K562 (cell line): ENCODE results near the gene FOXJ2. TPM values are rescaled to one million over a fixed set of nuclear protein-coding genes. Genes with fewer than 3 reads are reported as not detected.
"Not testable (repeated sequence)": the region's sequence is repeated elsewhere in the genome, so short reads cannot be mapped to it uniquely, and the experiment has no call there.

Source experiments
- ATAC-seq: fragments of 200-7000 bp; cut with Tn5 transposase; 3 replicates; pipeline ENCODE4 v1.9.1; 2020; ENCODE audit warnings: moderate library complexity
- BruUV-seq: library from RNA; stranded (reverse); fragments of 400-500 nt; replicated peaks from 2 replicates; lab custom pipeline; 2021; lab: Mats Ljungman, UMichigan
- CTCF ChIA-PET: fragments of 300-600 bp; formaldehyde crosslinking; extraction: SDS; loops from one replicate; lab custom pipeline; 2021; ENCODE audit warnings: low intra/inter-chr PET ratio; lab: Yijun Ruan, JAX
- POLR2A ChIA-PET: fragments of 300-600, 350-650 bp; sonication (Branson Sonifier 250); formaldehyde crosslinking; extraction: SDS; loops from one replicate; lab custom pipeline; 2021; ENCODE audit warnings: antibody characterized with exemption, inconsistent platforms; lab: Yijun Ruan, JAX
- DNase-seq, 4 experiments: peaks; one replicate each; pipeline versions ENCODE4 v3.0.0 to v3.0.0-alpha.2; 2011 to 2018; ENCODE audit warnings: low spot score in 3 of 4, mixed read lengths in 3 of 4; ENCODE audit errors: extremely low read depth in 1 of 4
- FAIRE-seq: peaks from 2 replicates; lab custom pipeline; 2011; peaks lifted over from hg19 to GRCh38; lab: Jason Lieb, UNC
- H2AFZ ChIP-seq: 2 replicates; pipeline ENCODE4 v1.6.0; 2011; ENCODE audit warnings: low read depth, low read length, control low read depth, inconsistent platforms
- H3K27ac ChIP-seq: fragments of 200-600 bp; 3 replicates; pipeline ENCODE4 v1.8.0; 2011; ENCODE audit warnings: low read depth, mild to moderate bottlenecking, control low read depth, inconsistent platforms, low read length, moderate library complexity, mixed read lengths; ENCODE audit errors: extremely low read depth
- H3K27me3 ChIP-seq, 2 experiments: fragments of 300-600 bp in 1 of 2; 2 replicates in 1 of 2; 3 replicates in 1 of 2; pipeline versions ENCODE4 v1.6.0 to v1.8.0; 2011; ENCODE audit warnings: inconsistent platforms in 2 of 2, low read length in 2 of 2, mild to moderate bottlenecking in 1 of 2, mixed read lengths in 1 of 2, moderate library complexity in 1 of 2; ENCODE audit not compliant: control insufficient read depth in 2 of 2, insufficient read depth in 2 of 2
- H3K36me3 ChIP-seq: fragments of 300-600 bp; 3 replicates; pipeline ENCODE4 v1.8.0; 2011; ENCODE audit warnings: mild to moderate bottlenecking, low read length, inconsistent platforms; ENCODE audit not compliant: control insufficient read depth, insufficient read depth
- H3K4me1 ChIP-seq, 2 experiments: fragments of 200-600 bp in 1 of 2; replicated peaks in 1 of 2; 2 replicates in 1 of 2; 3 replicates in 1 of 2; pipeline versions ENCODE4 v1.5.1 to v1.8.0; 2011; ENCODE audit warnings: inconsistent platforms in 2 of 2, low read length in 2 of 2, mild to moderate bottlenecking in 1 of 2, mixed read lengths in 1 of 2, moderate library complexity in 1 of 2; ENCODE audit not compliant: control insufficient read depth in 2 of 2, insufficient read depth in 2 of 2
- H3K4me2 ChIP-seq: 2 replicates; pipeline ENCODE4 v1.6.1; 2011; ENCODE audit warnings: low read length, control low read depth, inconsistent platforms, mixed read lengths; ENCODE audit not compliant: insufficient read depth
- H3K4me3 ChIP-seq: fragments of 200-600 bp; sonication (generic), shearing (Covaris generic); 2 replicates; pipeline ENCODE4 v1.5.1; 2016; ENCODE audit warnings: control low read depth, inconsistent platforms
- H3K79me2 ChIP-seq: fragments of 200-600 bp; 3 replicates; pipeline ENCODE4 v1.8.0; 2011; ENCODE audit warnings: low read length, inconsistent platforms; ENCODE audit not compliant: control insufficient read depth, insufficient read depth
- H3K9ac ChIP-seq, 2 experiments: 2 replicates each; pipeline versions ENCODE4 v1.6.0 to v1.6.1; 2011; ENCODE audit warnings: low read depth in 2 of 2, low read length in 2 of 2, control low read depth in 1 of 2, inconsistent platforms in 1 of 2, mild to moderate bottlenecking in 1 of 2, mixed read lengths in 1 of 2; ENCODE audit not compliant: insufficient read depth in 1 of 2
- H3K9me1 ChIP-seq: one replicate; pipeline ENCODE4 v1.6.0; 2011; ENCODE audit warnings: inconsistent platforms, mild to moderate bottlenecking, low read length, moderate library complexity; ENCODE audit not compliant: control insufficient read depth, insufficient read depth
- H3K9me3 ChIP-seq: replicated peaks from 2 replicates; pipeline ENCODE4 v1.5.1; 2011; ENCODE audit warnings: low read depth, low read length, inconsistent platforms; ENCODE audit not compliant: control insufficient read depth, insufficient read depth
- H4K20me1 ChIP-seq: replicated peaks from 2 replicates; pipeline ENCODE4 v1.6.1; 2011; ENCODE audit warnings: low read length, inconsistent platforms, mixed read lengths; ENCODE audit not compliant: control insufficient read depth, insufficient read depth
- ATF3 ChIP-seq, 2 experiments: fragments of 450-650 bp in 1 of 2; sonication (generic) in 1 of 2; formaldehyde crosslinking in 1 of 2; IDR thresholded peaks in 1 of 2; conservative IDR thresholded peaks in 1 of 2; 2 replicates each; pipeline versions ENCODE4 v1.6.1 to v1.8.1; 2016 to 2023; ENCODE audit warnings: mild to moderate bottlenecking in 2 of 2, moderate library complexity in 2 of 2, inconsistent platforms in 1 of 2, missing genetic modification reagents in 1 of 2
- DACH1 ChIP-seq: fragments of 450-650 bp; IDR thresholded peaks from 2 replicates; pipeline ENCODE4 v1.6.1; 2018; ENCODE audit not compliant: partially characterized antibody
- WGBS: fragments of 100-300 bp; shearing (Covaris generic); methylation state at CpG from one replicate; pipeline ENCODE4 v1.1.6; 2016; ENCODE audit warnings: low coverage, mixed read lengths; ENCODE audit not compliant: insufficient coverage; ENCODE audit errors: missing lambda C conversion rate; 5-methylcytosine and 5-hydroxymethylcytosine counted together
- in situ Hi-C: fragments of 300-500 bp; cut with MboI; formaldehyde crosslinking; loops from 4 replicates; pipeline ENCODE4 v1.15.0; 2018; ENCODE audit warnings: inconsistent platforms, mixed read lengths
- intact Hi-C: fragments of 100-400 bp; cut with micrococcal nuclease; formaldehyde crosslinking; loops from 2 replicates; pipeline ENCODE4 v1.14.2; 2022
- polyA plus RNA-seq, 8 experiments: library from polyadenylated mRNA; depleted of rRNA in 4 of 8; stranded (reverse) in 5 of 8; unstranded in 3 of 8; fragments of >200 nt; fragmentation: Nextera tagmentation in 2 of 8; fragmentation: Illumina TruSeq in 1 of 8; extraction: Ambion mirVana in 2 of 8; extraction: Trizol in 1 of 8; gene quantifications; 2 replicates each; pipeline versions ENCODE4 v1.2.1 to v1.2.3, GENCODE V29; 2011 to 2014; ENCODE audit warnings: inconsistent platforms in 1 of 8, missing spikeins in 1 of 8
- total RNA-seq, 7 experiments: library from RNA; depleted of rRNA in 6 of 7; stranded (reverse); fragments of >200 nt in 6 of 7; fragmentation: Illumina TruSeq in 2 of 7; extraction: Trizol in 2 of 7; gene quantifications; 2 replicates each; pipeline versions ENCODE4 v1.2.1 to v1.2.3, GENCODE V29; 2011 to 2021; ENCODE audit warnings: low replicate concordance in 1 of 7

Gene FOXJ2
- total and polyA plus RNA-seq, 9 of the 15 experiments (the other 6 are each of a cell fraction or from before 2014, with no cell fraction given): 1.0 to 7.5 (median 2.4) TPM

DNA sequence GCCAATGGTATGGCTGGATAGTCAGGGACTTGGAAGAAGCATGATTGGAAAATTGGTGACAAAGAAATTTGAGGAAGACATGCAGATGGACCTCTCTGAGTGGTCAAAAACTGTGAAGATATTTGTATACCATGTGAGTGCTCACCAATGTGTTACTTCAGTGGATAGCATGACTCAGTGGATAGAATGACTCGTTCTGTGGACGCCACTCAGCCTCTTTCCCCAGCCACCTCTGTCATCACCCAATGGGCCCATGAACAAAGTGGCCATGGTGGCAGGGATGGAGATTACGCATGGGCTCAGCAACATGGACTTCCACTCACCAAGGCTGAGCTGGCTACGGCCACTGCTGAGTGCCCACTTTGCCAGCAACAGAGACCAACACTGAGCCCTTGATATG, 31.0 kb upstream of the FOXJ2 start:
- ATAC-seq; H3K27ac ChIP-seq; H3K79me2 ChIP-seq; FAIRE-seq; CTCF ChIA-PET; H3K27me3 ChIP-seq; H3K9me1 ChIP-seq; BruUV-seq; H3K4me2 ChIP-seq; H4K20me1 ChIP-seq; H2AFZ ChIP-seq; H3K9me3 ChIP-seq; DNase-seq; H3K4me3 ChIP-seq; intact Hi-C loops; H3K36me3 ChIP-seq; H3K4me1 ChIP-seq; H3K9ac ChIP-seq; in situ Hi-C loops; TF ChIP-seq ATF3 (CRISPR knock-in tag; conservative IDR thresholded peaks at IDR 0.05): not testable (repeated sequence)
- 0 out of 2 replicates have a peak, but pooled peaks have one; percentile 15 for TF ChIP-seq ATF3 (IDR thresholded peaks at IDR 0.05)
- 8% methylated on average over 3 of the region's 4 CpGs for WGBS
- POLR2A ChIA-PET: interaction anchor here (1.0 kb wide), 1 partner anchor 40 kb away, joined by 3 read pairs; no protein-coding TSS in a partner anchor

DNA sequence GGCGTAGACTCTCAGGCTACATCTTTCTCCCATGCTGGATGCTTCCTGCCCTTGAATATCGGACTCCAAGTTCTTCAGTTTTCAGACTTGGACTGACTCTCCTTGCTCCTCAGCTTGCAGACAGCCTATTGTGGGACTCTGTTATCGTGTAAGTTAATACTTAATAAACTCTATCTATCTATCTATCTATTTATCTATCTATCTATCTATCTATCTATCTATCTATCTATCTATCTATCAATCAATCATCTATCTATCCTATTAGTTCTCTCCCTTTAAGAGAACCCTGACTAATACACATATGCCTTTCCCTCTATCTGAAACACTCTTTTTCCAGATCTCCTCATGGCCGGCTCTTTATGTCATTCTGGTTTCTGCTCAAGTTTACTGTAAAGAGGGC, 27.6 kb upstream of the FOXJ2 start:
- H3K36me3 ChIP-seq, H2AFZ ChIP-seq, H3K4me2 ChIP-seq, FAIRE-seq, H3K9me3 ChIP-seq, BruUV-seq, H3K27ac ChIP-seq, POLR2A ChIA-PET, H3K4me3 ChIP-seq, H3K4me1 ChIP-seq, H4K20me1 ChIP-seq, H3K9me1 ChIP-seq, ATAC-seq, H3K79me2 ChIP-seq, in situ Hi-C loops, CTCF ChIA-PET, intact Hi-C loops, H3K27me3 ChIP-seq, H3K9ac ChIP-seq, DNase-seq: not testable (repeated sequence)
- WGBS: 42% methylated on average over 4 of the region's 4 CpGs
- peak; percentile 95 for TF ChIP-seq DACH1
